ENCODE data around the gene NPLOC4. TPM values are rescaled to one million over a fixed set of nuclear protein-coding genes. Genes with fewer than 3 reads are reported as not detected.
A peak's percentile ranks its signal among the peaks of the same experiment; 100 is the strongest.

NPLOC4 gene
- total and polyA plus RNA-seq, 2 of the 13 experiments (the other 11 are each of a cell fraction or from before 2014, with no cell fraction given): 57.0 to 97.0 TPM

DNA sequence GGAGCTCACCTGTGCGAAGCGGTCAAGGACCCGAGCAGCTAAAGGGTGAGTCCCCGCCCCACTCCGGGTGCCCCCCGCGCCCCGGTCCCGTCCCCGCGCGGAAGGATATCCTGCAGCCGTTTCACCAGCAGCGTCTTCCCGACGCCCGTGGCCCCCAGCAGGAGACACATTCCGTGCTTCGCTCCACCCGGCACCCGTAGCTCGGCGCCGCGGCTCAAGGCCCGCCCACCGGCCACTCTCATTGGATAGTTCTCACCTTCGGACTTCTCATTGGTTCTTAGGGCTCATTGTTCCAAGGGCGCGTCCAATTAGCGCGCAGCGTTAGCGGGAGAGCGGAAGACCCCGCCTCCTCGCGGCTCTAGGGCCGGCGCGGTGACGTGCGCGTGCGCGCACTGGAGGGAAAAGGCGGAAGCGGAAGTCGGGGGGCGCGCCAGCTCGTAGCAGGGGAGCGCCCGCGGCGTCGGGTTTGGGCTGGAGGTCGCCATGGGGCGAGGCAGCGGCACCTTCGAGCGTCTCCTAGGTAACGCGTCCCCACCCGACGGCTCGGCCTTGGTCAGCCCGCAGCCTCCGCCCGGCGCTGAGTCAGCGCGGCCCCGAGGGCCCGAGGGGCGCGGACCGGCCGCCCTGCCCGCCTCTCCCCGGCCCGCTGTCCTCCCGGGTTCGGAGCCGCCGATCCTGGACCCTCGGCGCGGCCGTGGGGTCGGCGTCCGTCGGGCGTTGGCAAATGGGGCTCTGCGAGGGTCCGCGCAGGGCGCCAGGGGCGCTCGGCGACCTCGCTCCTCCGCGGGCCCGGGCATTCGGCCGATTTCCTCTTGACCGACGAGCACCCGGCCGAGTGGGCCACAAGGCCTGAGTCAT lies 46.9 kb upstream of the NPLOC4 start, which contains the start of the genes ARL16 and HGS (continued):
- TF ChIP-seq JUNB (CRISPR knock-in tag; IDR thresholded peaks at IDR 0.05; ENCODE audit: borderline replicate concordance): no peak
- TF ChIP-seq RNF2 (conservative IDR thresholded peaks at IDR 0.05; ENCODE audit: low read depth): no peak
- TF ChIP-seq ZNF747 (CRISPR knock-in tag; IDR thresholded peaks at IDR 0.05; ENCODE audit: borderline replicate concordance): peak; percentile 4; the same call in 1 of the 2 replicates
- TF ChIP-seq NFRKB (IDR thresholded peaks at IDR 0.05): no peak
- 0 out of 2 replicates have a peak, but pooled peaks have one; percentile 38 for TF ChIP-seq ESRRA (CRISPR knock-in tag; IDR thresholded peaks at IDR 0.05; ENCODE audit: low read depth)
- TF ChIP-seq ZNF547 (CRISPR knock-in tag; IDR thresholded peaks at IDR 0.05): no peak
- peak; percentile 81 for TF ChIP-seq FOXK1 (CRISPR knock-in tag; IDR thresholded peaks at IDR 0.05; ENCODE audit: borderline replicate concordance, low read depth)
- peak; percentile 74 for TF ChIP-seq DNMT1 (CRISPR knock-in tag; IDR thresholded peaks at IDR 0.05)
- TF ChIP-seq ADNP (CRISPR knock-in tag; IDR thresholded peaks at IDR 0.05): no peak
- TF ChIP-seq TCF7 (IDR thresholded peaks at IDR 0.05; ENCODE audit: low read depth): no peak
- TF ChIP-seq WIZ (CRISPR knock-in tag; IDR thresholded peaks at IDR 0.05): no peak
- TF ChIP-seq NFYC (CRISPR knock-in tag; IDR thresholded peaks at IDR 0.05): peak; percentile 100
- TF ChIP-seq NFIC (IDR thresholded peaks at IDR 0.05; ENCODE audit: low read length): no peak
- TF ChIP-seq ELF4 (CRISPR knock-in tag; IDR thresholded peaks at IDR 0.05; ENCODE audit: borderline replicate concordance): peak; percentile 97
- TF ChIP-seq, protein P1, sequence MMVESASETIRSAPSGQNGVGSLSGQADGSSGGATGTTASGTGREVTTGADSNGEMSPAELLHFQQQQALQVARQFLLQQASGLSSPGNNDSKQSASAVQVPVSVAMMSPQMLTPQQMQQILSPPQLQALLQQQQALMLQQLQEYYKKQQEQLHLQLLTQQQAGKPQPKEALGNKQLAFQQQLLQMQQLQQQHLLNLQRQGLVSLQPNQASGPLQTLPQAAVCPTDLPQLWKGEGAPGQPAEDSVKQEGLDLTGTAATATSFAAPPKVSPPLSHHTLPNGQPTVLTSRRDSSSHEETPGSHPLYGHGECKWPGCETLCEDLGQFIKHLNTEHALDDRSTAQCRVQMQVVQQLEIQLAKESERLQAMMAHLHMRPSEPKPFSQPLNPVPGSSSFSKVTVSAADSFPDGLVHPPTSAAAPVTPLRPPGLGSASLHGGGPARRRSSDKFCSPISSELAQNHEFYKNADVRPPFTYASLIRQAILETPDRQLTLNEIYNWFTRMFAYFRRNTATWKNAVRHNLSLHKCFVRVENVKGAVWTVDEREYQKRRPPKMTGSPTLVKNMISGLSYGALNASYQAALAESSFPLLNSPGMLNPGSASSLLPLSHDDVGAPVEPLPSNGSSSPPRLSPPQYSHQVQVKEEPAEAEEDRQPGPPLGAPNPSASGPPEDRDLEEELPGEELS (CRISPR knock-in tag; IDR thresholded peaks at IDR 0.05): 0 out of 2 replicates have a peak, but pooled peaks have one; percentile 36
- no peak for TF ChIP-seq ZNF562 (CRISPR knock-in tag; IDR thresholded peaks at IDR 0.05; ENCODE audit: borderline replicate concordance)
- TF ChIP-seq ZNF34 (CRISPR knock-in tag; IDR thresholded peaks at IDR 0.05; ENCODE audit: borderline replicate concordance): 0 out of 2 replicates have a peak, but pooled peaks have one; percentile 78
- peak; percentile 40; the same call in 1 of the 2 replicates for TF ChIP-seq FOXO1 (CRISPR knock-in tag; IDR thresholded peaks at IDR 0.05)
- no peak for TF ChIP-seq IKZF1 (IDR thresholded peaks at IDR 0.05)
- TF ChIP-seq MAFG (CRISPR knock-in tag; IDR thresholded peaks at IDR 0.05): no peak
- no peak for TF ChIP-seq REL (CRISPR knock-in tag; conservative IDR thresholded peaks at IDR 0.05)
- peak; percentile 47; the same call in 1 of the 2 replicates for TF ChIP-seq KLF12 (CRISPR knock-in tag; IDR thresholded peaks at IDR 0.05; ENCODE audit: borderline replicate concordance)
- TF ChIP-seq ZNF329 (CRISPR knock-in tag; IDR thresholded peaks at IDR 0.05; ENCODE audit: low read depth): no peak
- peak; percentile 72 for TF ChIP-seq MIXL1 (CRISPR knock-in tag; IDR thresholded peaks at IDR 0.05)
- TF ChIP-seq TFAP4 (IDR thresholded peaks at IDR 0.05; ENCODE audit: borderline replicate concordance, low read depth): peak; percentile 47; the same call in 1 of the 2 replicates
- TF ChIP-seq NRL (CRISPR knock-in tag; IDR thresholded peaks at IDR 0.05; ENCODE audit: borderline replicate concordance): no peak; the same call in none of the 2 replicates
- no peak for TF ChIP-seq SETDB1 (CRISPR knock-in tag; IDR thresholded peaks at IDR 0.05; ENCODE audit: borderline replicate concordance)
- TF ChIP-seq NFYB (CRISPR knock-in tag; IDR thresholded peaks at IDR 0.05): peak; percentile 99
- TF ChIP-seq CENPT (CRISPR knock-in tag; IDR thresholded peaks at IDR 0.05; ENCODE audit: low read depth): no peak

All from HepG2 (cell line).